Skeletal muscle cell (primary cell): ENCODE data around the gene KDM4C.
A peak's percentile ranks its signal among the peaks of the same experiment; 100 is the strongest.

Experiments
- DNase-seq: peaks from one replicate; pipeline ENCODE4 v3.0.0-alpha.2; 2010; ENCODE audit warnings: low read depth
- H3K4me3 ChIP-seq: 2 replicates; pipeline ENCODE4 v1.5.1; 2011; ENCODE audit warnings: low read depth, mild to moderate bottlenecking, control low read depth, low read length, moderate library complexity

Gene KDM4C

DNA sequence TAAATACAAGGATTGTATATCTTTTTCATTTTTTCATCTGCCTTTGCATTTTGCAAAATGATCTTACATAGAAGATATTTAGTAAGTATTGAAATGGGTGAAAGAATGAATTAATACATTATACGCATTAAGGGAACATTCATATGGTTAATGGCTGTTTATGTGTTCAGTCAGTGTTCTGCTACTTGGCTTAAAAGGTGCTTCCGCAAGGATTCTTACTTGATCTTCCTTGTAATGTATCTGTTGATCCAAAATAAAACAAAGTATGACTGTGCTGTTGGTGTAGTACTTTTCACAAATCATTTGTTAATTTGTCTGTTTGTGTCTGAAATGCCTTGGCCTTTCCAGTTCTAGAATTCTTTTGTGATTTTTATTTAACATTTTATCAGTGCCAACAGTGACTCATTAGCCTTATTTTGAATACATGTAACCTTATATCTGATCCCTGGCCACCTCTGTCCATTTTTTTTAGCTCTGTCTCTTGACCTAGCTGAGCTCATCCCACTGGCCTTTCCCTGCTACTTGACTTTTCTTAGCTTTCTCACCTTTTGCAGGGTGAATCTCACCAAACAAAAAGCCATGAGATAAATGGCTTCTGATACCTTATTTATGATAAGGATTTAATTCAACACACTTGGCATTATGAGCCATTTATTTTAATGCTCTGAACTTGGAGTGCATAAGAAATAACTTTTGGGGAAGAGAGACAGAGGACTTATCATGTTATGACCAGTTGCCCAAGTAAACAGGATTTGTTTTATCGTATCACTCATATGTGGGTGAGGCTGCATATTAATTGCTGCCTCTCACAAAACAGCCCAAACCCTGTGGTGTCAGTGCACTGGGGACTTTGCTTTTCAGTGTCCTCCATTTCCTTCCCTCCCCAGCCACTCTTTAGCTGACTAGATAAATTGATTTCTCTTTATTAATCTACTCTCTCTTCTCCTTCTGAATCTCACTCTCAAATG, 340.3 kb downstream of the KDM4C start:
- H3K4me3 ChIP-seq = no peak overlapping the region
- no peak for DNase-seq

DNA sequence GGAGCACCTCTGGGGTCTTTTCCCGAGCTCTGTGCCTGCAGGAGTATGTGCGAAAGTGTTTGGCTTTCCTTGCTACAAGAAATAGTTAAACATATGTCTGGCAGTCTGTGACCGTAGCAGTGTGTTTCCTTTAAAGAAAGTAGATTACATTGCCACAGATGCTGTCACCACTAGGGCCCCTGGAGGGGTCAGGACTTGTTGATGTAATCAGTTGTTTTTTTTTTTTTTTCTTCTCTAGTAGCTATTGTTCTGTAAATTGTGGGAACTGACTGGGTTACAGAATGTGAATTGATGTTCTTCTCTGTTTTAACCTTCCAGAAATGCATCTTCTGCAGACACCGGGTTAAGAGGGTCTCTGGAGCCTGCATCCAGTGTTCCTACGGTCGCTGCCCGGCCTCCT, 345.6 kb downstream of the KDM4C start:
- no peak for DNase-seq
- H3K4me3 ChIP-seq = no peak overlapping the region

DNA sequence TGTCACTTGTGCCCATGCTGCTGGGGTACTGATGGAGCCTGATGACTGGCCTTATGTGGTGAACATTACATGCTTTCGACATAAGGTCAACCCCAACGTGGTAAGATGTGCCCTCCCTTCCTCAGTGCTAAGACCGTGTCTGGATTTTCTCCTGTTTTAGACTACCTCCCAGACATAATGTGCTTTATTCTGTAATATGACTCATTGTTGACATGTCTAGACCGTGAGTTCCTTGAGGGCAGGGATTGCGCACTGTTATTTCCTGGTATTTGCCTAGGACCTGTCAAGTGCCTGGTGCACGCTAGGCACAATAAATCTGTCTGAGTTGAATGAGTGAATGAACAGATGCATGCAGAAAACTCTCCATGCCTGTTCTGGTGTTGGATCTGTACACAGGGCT, 346.0 kb downstream of the KDM4C start:
- H3K4me3 ChIP-seq = no peak overlapping the region
- no peak for DNase-seq

DNA sequence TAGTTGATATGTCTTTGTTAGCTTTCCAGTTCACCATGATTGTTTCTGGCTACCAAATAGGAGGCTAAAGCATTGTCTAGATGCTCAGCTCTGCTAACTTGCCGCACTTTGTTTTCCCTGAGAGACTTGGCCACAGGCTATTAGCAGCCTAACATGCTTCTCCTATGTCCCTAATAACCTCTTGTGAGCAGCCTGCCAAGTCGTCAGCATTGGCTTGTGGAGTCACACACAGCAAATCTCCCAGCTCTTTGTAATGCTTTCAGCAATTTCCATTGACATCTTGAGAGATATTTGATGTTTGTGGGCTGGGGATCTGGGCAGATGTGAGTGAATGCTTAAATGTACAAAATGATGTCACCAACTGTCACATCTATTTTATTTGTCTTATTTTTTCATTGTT, 346.9 kb downstream of the KDM4C start:
- H3K4me3 ChIP-seq = no peak overlapping the region
- DNase-seq = no peak

DNA sequence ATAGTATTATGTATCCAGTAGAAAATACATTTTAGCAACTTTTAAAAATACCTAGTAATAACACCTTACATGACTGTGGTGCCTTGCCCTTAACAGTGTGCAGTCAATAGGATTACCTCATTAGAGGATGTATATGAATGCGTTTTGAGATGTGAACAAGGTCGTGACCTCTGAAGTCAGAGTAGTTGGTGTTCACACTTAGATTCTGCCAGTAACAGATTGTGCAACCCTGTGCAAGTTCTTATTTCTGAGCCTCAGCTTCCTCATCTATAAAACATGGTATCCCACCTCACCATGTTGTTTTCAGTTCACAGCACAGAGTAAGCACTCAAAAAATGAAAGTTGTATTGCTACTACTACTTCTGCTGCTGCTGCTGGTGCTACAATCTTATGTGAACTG, 347.3 kb downstream of the KDM4C start:
- no peak for DNase-seq
- no peak overlapping the region for H3K4me3 ChIP-seq

DNA sequence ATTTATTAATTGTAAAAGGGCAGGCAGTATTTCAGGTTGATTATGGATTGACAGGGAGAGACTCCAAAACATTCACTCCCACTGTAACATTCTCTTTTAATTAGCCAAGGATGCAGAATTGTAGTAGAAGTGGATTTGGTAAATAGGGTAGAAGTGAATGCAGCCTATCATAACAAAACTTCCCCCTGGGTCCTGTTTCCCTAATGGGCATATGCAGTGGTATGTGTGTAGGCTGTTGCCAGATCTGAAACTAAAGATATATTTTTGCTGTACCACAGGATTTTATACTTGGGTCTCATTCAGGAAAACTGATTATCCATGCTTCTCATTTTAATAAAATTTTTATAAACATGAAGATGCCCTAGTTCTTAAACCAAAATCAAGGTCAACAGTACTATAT, 351.2 kb downstream of the KDM4C start:
- DNase-seq = no peak
- no peak overlapping the region for H3K4me3 ChIP-seq

DNA sequence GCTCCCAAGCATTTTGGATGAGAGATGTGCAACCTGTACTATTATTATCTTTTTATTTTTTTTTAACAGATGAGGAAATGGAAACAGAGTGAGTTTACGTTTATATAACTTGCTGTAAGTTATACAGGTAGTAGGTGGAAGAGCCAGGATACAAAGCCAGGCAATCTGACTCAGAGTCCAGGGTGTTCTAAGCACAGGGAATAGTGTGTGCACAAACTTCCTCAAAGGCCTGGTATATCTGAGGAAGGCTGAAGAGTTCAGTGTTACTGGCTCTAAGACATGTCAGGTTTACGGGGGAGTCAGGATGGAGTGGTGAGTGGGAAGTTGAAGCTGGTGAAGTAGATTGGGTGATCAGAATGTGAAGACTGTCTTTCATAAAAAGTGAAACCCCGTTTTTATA, 353.6 kb downstream of the KDM4C start:
- H3K4me3 ChIP-seq = no peak overlapping the region
- DNase-seq = no peak

DNA sequence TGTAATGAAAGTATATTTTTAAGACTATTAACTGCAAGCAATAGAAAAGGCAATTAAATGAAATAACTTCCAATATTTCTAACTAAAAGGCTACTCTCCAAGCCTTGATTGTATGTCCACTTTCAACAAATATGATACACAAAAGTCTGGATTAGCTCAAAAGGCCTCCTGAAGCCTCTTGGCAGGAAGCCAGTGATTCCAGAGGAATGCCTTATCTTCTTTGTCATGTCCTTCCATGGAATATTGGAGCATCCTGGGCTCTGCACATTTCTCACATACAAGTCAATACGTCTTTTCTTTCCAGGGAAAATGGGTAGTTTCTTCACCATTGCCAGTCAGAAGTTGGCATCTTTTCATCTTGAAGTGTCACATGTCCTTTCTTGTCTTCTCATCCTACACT, 357.8 kb downstream of the KDM4C start:
- no peak for DNase-seq
- no peak overlapping the region for H3K4me3 ChIP-seq

DNA sequence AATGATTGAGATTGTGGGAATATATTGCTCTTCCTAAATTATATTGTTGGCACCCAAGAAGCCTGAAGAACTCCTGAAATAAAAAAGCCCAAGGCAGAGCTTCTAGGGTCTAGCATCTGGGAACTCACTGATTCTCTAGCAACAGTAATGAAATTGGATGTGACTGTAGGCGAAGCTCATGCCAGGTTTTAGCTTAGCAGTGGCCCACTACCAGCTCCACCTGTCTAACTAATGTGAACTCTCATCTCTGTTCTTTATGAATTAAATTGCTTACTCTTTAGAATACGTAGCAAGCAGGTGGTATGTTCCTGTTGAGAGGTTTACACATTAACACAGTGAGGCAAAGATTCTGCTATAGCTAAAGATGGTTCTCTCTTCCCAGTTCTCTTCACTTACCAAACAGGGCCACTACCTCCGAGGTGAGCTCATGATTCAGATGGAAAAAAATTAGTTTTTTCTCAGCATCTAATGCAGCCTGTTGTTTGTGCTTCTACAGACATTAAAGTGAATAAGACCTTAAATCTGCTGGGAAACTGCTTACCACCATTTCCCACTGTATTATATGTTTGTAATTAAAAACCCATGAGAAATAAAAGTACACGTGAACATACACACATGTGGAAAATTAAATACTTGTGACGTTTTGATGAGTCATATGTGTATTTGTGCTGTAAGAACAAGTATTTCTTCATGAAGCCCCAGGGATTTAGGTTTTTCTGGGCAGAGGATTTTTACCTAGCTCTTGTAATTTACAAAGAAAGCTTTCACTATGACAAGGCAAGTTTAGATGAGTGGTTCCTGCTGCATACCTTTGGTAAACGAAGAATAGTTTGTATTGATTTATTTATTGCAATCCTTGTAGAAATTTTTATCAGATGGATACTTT, 360.1 kb downstream of the KDM4C start:
- peak; percentile 89 for DNase-seq

DNA sequence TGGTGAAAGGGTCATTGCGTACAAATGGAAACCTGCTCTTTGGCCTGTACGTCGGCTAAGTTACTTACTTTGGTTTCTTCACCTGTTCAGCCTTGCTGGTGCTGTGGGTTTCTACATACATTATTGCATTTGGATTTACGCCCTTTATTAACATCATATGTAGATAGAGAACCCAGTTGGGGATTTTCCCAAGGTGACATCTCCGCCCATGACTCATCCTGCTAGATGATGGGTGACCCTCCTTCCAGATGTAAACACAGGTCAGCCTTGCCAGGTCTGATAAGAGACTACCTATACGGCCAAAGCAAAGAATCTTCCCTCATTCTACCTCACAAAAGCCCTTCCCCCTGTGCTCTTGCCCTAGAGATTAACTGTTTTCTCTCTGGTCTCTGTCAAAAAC, 360.9 kb downstream of the KDM4C start:
- DNase-seq = no peak

More for the DNA sequence above, 360.1 kb downstream of the KDM4C start:
- no peak overlapping the region for H3K4me3 ChIP-seq

DNA sequence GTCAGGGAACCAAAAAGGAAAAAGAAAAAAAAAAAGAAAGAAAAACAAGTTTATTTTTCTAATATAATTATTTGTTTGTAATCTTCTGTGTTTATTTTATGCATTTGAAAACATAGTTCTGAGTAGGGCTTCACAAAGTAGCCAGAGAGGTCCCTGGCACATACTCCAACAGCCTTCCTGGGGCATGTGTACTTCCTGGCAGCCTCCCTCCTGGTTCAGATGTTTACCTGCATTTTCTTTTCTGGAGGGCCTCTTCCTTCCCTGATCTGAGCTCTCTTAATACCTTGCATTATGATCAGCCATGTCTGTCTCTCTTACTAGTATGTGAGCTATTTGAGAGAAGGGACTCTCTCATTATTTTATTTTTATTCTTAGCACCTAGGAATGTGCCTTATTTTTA, 361.8 kb downstream of the KDM4C start:
- no peak for DNase-seq
- H3K4me3 ChIP-seq = no peak overlapping the region

More for the DNA sequence above, 360.9 kb downstream of the KDM4C start:
- H3K4me3 ChIP-seq = no peak overlapping the region

DNA sequence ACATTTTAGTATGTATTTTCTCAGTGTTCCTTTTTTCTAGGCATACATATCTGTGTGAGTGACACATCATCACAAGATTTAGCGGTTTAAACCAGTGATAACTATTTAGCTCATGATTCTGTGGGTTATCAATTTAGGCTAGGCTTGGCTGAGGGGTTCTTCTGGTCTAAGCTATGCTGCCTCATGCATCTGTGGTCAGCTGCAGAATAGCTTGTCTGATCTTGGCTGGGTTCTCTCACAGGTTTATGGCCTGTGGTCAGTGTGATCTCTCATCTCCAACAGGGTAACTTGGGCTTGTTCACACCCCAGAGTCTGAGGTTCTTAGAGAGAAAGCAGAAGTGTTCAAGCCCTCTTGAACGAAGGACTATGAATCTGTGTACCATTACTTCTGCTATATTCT, 363.3 kb downstream of the KDM4C start:
- no peak overlapping the region for H3K4me3 ChIP-seq
- DNase-seq = no peak

DNA sequence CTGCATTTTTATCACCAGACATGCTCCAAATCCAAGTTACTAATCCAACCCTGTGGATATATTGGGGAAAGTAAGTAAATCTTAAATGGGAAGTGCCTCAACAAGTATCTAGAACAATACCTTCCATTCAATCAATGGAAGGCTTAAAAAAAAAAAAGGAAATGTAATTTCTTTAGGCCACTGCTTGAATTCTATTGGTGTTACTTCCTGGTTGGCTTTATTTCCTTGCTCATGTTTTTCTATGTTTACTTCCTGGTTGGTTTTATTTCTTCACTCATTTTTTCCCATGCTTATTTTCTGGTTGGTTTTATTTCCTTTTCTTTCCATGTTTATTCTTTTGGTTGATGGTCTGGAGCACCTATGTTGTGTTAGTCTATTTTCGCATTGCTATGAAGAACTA, 363.9 kb downstream of the KDM4C start:
- H3K4me3 ChIP-seq = no peak overlapping the region
- no peak for DNase-seq

DNA sequence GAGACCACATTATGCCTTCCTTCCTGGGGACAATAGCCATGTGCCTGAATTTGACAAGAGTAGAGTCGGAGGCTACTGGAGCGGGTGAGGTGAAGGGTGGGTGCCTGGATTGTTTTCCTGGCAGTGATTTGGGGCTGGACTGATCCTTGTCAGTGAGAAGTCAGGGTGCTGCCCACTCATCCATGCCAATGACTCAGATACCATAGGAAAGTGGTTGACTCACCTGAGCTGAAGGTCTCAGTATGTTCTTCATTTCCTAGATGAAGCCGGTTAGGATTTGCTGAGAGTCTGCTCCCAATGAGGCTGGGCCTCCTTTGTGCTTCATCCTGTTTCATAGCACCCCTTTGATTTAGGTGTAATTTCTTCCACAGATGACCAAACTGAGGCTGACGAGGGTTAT, 366.0 kb downstream of the KDM4C start:
- DNase-seq = no peak
- H3K4me3 ChIP-seq = no peak overlapping the region

DNA sequence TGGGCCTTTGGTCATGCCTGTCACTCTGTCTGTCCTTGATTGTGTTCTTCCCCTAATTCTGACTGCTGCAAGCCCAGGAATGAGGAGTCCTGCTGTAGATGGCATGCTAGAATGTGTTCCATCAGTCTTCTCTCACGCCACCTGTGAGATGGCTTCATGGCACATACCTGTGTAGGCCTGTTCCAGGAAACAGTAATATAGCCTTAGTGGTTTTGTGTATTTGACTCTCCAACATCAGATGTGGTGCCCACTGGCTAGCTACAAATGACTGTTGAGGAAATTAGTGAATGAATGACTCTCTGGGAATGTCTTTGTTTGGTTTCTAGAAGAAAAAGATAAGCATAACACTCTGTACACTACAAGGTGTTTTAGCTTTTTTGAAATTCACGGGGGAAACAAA, 367.5 kb downstream of the KDM4C start:
- no peak for DNase-seq
- no peak overlapping the region for H3K4me3 ChIP-seq

DNA sequence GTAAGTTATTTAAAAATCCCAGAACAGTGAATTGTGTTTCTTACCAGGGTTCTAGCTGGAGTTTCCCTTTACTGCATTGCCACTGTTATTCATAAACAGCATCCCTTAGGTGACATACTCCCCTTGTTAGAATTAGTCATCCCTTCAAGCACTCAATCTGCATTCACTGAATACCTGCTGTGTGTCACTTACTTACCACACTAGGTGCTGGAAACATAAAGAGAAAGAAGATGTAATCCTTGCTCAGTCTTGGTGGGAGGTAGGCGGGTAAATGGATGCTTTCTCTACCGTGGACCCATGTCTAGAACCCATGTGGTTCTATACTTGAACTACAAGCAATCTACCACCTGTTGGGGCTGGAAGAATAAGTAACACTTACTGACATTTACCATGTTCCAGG, 371.6 kb downstream of the KDM4C start:
- H3K4me3 ChIP-seq = no peak overlapping the region
- DNase-seq = no peak

DNA sequence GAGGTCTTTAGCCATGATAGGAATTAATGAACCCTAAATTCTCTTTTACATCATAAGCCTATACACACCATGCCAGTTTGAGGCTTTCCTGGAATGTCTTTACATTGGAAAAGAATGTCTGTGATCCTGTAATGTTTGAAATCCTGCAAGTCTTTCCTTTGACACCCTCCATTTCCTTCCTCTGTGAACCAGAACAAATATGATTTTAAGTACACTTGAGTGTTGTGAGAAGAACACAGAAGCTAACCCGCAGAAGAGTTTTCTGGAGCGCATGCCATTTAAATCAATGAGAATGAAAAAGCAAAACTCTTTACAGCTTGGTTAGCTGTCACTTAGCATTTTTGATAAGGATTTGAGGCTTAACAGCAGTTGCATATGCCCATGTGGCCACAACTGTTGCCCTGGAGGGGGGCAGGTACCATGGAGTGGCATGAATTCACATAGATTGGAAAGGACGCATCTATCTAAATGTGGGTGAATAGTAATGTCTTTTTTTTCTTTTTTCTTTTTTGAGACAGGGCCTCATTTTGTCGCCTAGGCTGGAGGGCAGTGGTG, 372.6 kb downstream of the KDM4C start:
- DNase-seq = no peak
- H3K4me3 ChIP-seq = no peak overlapping the region

DNA sequence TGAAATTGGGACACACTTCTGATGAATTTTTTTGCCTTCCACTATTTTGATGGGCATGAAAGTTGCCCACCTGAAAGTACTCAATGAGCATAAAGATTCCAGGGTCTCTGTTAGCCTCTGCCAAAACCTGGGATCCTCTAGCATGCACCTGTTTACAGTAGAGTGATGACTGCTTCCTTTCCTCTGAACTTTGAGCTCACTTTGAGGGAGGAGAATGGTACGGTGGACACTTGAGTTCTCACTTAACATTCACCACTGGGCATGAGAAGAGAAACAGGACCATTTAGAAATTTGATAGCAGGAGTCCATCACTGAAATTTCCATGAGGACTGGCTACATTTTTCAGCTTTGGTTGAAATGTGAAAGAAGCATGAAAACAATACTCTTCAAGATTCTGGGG, 374.8 kb downstream of the KDM4C start:
- no peak overlapping the region for H3K4me3 ChIP-seq
- no peak for DNase-seq

DNA sequence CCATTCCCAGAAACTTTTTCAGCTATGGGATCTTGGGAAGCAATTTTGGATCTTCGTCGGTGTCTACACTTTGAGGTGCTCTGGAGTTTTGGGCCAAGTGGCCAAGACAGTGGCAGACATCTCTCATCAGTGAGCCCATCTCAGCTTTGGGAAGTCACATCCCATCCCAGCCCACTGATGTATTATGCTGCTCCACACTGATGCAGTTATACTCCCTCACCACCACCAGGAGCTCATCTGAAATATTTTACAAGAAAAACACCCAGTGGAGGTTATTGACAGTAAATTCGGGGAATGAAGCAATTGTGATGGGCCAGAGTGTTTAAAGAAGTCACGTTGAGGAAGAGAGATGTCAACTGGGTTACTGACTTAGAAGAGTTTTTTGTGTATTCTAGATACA, 378.0 kb downstream of the KDM4C start:
- DNase-seq = no peak
- no peak overlapping the region for H3K4me3 ChIP-seq

DNA sequence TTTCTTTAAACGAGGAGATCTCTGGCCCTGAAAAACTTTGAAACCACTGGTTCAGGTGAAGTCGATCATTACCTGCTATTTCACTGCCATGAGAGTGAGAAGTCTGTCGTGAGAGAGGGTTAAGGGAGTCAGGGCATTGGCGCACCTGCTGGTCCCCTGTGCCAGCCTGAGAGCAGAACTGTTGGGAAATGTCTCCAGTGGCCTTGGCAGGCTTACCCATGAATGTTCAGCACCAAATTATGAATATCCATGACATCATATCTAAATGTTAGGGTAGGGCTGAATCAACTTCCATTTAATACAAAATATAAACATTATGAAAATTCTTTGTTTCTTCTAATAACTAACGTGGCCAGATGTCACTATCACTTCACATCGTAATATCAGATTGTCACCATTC, 379.3 kb downstream of the KDM4C start:
- no peak overlapping the region for H3K4me3 ChIP-seq
- DNase-seq = no peak
